H9 (cell line): Measurements from ENCODE around the gene AK4. TPM values are rescaled to one million over a fixed set of nuclear protein-coding genes. Genes with fewer than 3 reads are reported as not detected.
A peak's percentile ranks its signal among the peaks of the same experiment; 100 is the strongest.

ENCODE experiments used
- DNase-seq: peaks from one replicate; pipeline ENCODE4 v3.0.0-alpha.2; 2017
- H2AFZ ChIP-seq: one replicate; pipeline ENCODE4 v1.6.1; 2013; ENCODE audit warnings: mild to moderate bottlenecking, low read length, control low read depth, moderate library complexity
- H2AK5ac ChIP-seq: 2 replicates; pipeline ENCODE4 v1.6.1; 2013; ENCODE audit warnings: low read length, control low read depth, mixed read lengths; ENCODE audit not compliant: insufficient read length
- H2BK120ac ChIP-seq: one replicate; pipeline ENCODE4 v1.6.1; 2013; ENCODE audit warnings: low read depth, mild to moderate bottlenecking, low read length, control low read depth, inconsistent platforms; ENCODE audit not compliant: poor library complexity, severe bottlenecking
- H2BK12ac ChIP-seq: 2 replicates; pipeline ENCODE4 v1.6.1; 2013; ENCODE audit warnings: low read length, control low read depth, mixed read lengths, low read depth; ENCODE audit not compliant: insufficient read length
- H2BK15ac ChIP-seq: 2 replicates; pipeline ENCODE4 v1.6.1; 2013; ENCODE audit warnings: low read depth, low read length, control low read depth
- H2BK20ac ChIP-seq: one replicate; pipeline ENCODE4 v1.6.1; 2013; ENCODE audit warnings: low read depth, mild to moderate bottlenecking, low read length, control low read depth, inconsistent platforms; ENCODE audit not compliant: poor library complexity, severe bottlenecking
- H2BK5ac ChIP-seq: 2 replicates; pipeline ENCODE4 v1.6.1; 2013; ENCODE audit warnings: low read length, control low read depth, mixed read lengths; ENCODE audit not compliant: insufficient read length
- H3K14ac ChIP-seq: 2 replicates; pipeline ENCODE4 v1.6.1; 2013; ENCODE audit warnings: low read length, control low read depth; ENCODE audit not compliant: insufficient read depth
- H3K18ac ChIP-seq: 2 replicates; pipeline ENCODE4 v1.6.1; 2013; ENCODE audit warnings: low read depth, mild to moderate bottlenecking, mixed read lengths, low read length, control low read depth; ENCODE audit not compliant: insufficient read length
- H3K23ac ChIP-seq: 2 replicates; pipeline ENCODE4 v1.6.1; 2013; ENCODE audit warnings: low read length, control low read depth, mixed read lengths, low read depth; ENCODE audit not compliant: insufficient read length
- H3K23me2 ChIP-seq: 2 replicates; pipeline ENCODE4 v1.6.1; 2013; ENCODE audit warnings: low read depth, mild to moderate bottlenecking, mixed read lengths, low read length, control low read depth; ENCODE audit not compliant: insufficient read length, poor library complexity, severe bottlenecking
- H3K27ac ChIP-seq: 2 replicates; pipeline ENCODE4 v1.5.1; 2013; ENCODE audit warnings: low read length, control low read depth, mixed read lengths, low read depth; ENCODE audit not compliant: insufficient read length
- H3K27me3 ChIP-seq: 2 replicates; pipeline ENCODE4 v1.6.1; 2013; ENCODE audit warnings: low read length, control low read depth, inconsistent platforms; ENCODE audit not compliant: insufficient read depth
- H3K4ac ChIP-seq: 2 replicates; pipeline ENCODE4 v1.6.1; 2013; ENCODE audit warnings: low read depth, mild to moderate bottlenecking, control low read depth, inconsistent platforms, low read length, moderate library complexity
- H3K4me1 ChIP-seq: 2 replicates; pipeline ENCODE4 v1.6.1; 2013; ENCODE audit warnings: low read length, control low read depth, inconsistent platforms; ENCODE audit not compliant: insufficient read depth
- H3K4me2 ChIP-seq: 2 replicates; pipeline ENCODE4 v1.6.1; 2013; ENCODE audit warnings: low read length, control low read depth, mixed read lengths; ENCODE audit not compliant: insufficient read length, insufficient read depth
- H3K56ac ChIP-seq: 2 replicates; pipeline ENCODE4 v1.6.1; 2013; ENCODE audit warnings: low read depth, mild to moderate bottlenecking, mixed read lengths, low read length, control low read depth; ENCODE audit not compliant: insufficient read length
- H3K79me1 ChIP-seq: 2 replicates; pipeline ENCODE4 v1.6.1; 2013; ENCODE audit warnings: low read depth, mild to moderate bottlenecking, moderate library complexity, low read length, control low read depth, inconsistent platforms; ENCODE audit not compliant: insufficient read depth, poor library complexity, severe bottlenecking
- H3K79me2 ChIP-seq: 2 replicates; pipeline ENCODE4 v1.6.1; 2013; ENCODE audit warnings: low read length, control low read depth, inconsistent platforms; ENCODE audit not compliant: insufficient read depth
- H3K9ac ChIP-seq: 2 replicates; pipeline ENCODE4 v1.6.1; 2013; ENCODE audit warnings: low read length, control low read depth, mixed read lengths; ENCODE audit not compliant: insufficient read length; ENCODE audit errors: extremely low read depth
- H3K9me3 ChIP-seq: one replicate; pipeline ENCODE4 v1.6.1; 2013; ENCODE audit warnings: low read depth, low read length, inconsistent platforms; ENCODE audit not compliant: control insufficient read depth
- H3T11ph ChIP-seq: one replicate; pipeline ENCODE4 v1.6.1; 2013; ENCODE audit warnings: mild to moderate bottlenecking, low read length, control low read depth, inconsistent platforms
- H4K20me1 ChIP-seq: one replicate; pipeline ENCODE4 v1.6.1; 2013; ENCODE audit not compliant: control insufficient read depth, insufficient read length, insufficient read depth
- H4K5ac ChIP-seq: 2 replicates; pipeline ENCODE4 v1.6.1; 2013; ENCODE audit warnings: low read depth, mild to moderate bottlenecking, mixed read lengths, low read length, control low read depth; ENCODE audit not compliant: insufficient read length
- H4K8ac ChIP-seq: replicated peaks from 2 replicates; pipeline ENCODE4 v1.6.1; 2013; ENCODE audit warnings: low read length, control low read depth, mixed read lengths, low read depth; ENCODE audit not compliant: insufficient read length
- H4K91ac ChIP-seq: 2 replicates; pipeline ENCODE4 v1.6.1; 2013; ENCODE audit warnings: low read depth, mild to moderate bottlenecking, moderate library complexity, mixed read lengths, low read length, control low read depth; ENCODE audit not compliant: insufficient read length
- H3K27ac Mint-ChIP-seq, 3 experiments: 2 replicates in 2 of 3; 3 replicates in 1 of 3; pipeline ENCODE4 v1.8.0; 2020 to 2021; ENCODE audit warnings: mixed read lengths in 3 of 3, mild to moderate bottlenecking in 1 of 3, moderate library complexity in 1 of 3
- H3K27me3 Mint-ChIP-seq: 2 replicates; pipeline ENCODE4 v1.8.0; 2021; ENCODE audit warnings: low read depth, mild to moderate bottlenecking, moderate library complexity, mixed read lengths
- H3K36me3 Mint-ChIP-seq, 3 experiments: 2 replicates in 2 of 3; 3 replicates in 1 of 3; pipeline ENCODE4 v1.8.0; 2020 to 2021; ENCODE audit warnings: low read depth in 3 of 3, mixed read lengths in 3 of 3; ENCODE audit not compliant: insufficient read depth in 1 of 3
- H3K4me1 Mint-ChIP-seq, 2 experiments: 2 replicates each; pipeline ENCODE4 v1.8.0; 2020; ENCODE audit warnings: mixed read lengths in 2 of 2
- H3K4me3 Mint-ChIP-seq, 2 experiments: 2 replicates in 1 of 2; 3 replicates in 1 of 2; pipeline ENCODE4 v1.8.0; 2020 to 2021; ENCODE audit warnings: mild to moderate bottlenecking in 2 of 2, mixed read lengths in 2 of 2, moderate library complexity in 1 of 2
- H3K9me3 Mint-ChIP-seq, 2 experiments: 2 replicates in 1 of 2; 3 replicates in 1 of 2; pipeline ENCODE4 v1.8.0; 2020; ENCODE audit warnings: mild to moderate bottlenecking in 2 of 2, mixed read lengths in 2 of 2, moderate library complexity in 1 of 2
- WGBS: extraction: QIAGEN DNeasy Blood & Tissue Kit; methylation state at CpG from one replicate; pipeline ENCODE4 v1.1.7; 2013; ENCODE audit warnings: missing lambda C conversion rate, low lambda C conversion rate, mixed read lengths; ENCODE audit not compliant: insufficient read length; ENCODE audit errors: extremely low coverage; 5-methylcytosine and 5-hydroxymethylcytosine counted together
- total RNA-seq: library from RNA; stranded (reverse); gene quantifications from 2 replicates; pipeline ENCODE4 v1.2.1, GENCODE V29; 2021
- TF ChIP-seq, protein P1 (sequence below): fragments of 200-600 bp; sonication (generic); conservative IDR thresholded peaks from 3 replicates; pipeline ENCODE4 v1.8.0; 2021; ENCODE audit warnings: antibody characterized with exemption, mild to moderate bottlenecking

Gene AK4
- total RNA-seq, 1 experiment from 2014 or later = 45.6 TPM

DNA sequence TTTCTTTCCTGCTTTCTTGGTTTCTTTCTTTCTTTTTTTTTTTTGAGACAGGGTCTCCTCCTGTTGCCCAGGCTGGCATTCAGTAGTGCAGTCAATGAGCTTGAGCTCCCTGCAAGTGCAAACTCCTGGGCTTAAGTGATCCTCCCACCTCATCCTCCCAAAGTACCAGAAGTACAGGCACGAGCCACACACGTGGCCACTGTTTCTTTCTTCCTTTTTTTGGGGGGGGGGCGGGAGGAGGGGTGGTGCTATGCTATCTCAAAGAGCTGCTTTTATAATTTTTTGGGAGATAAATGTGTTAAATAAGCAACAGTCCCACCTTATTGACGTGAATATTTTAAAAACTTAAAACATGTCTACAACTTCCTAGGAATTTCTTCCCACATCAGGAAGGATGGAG lies 42.2 kb downstream of the AK4 start:
- no peak overlapping the region for H3T11ph ChIP-seq
- no peak overlapping the region for H4K91ac ChIP-seq
- no peaks in the 10 kb centered on the region for H3K27me3 Mint-ChIP-seq
- no peak overlapping the region for H3K56ac ChIP-seq
- no peak overlapping the region for H3K18ac ChIP-seq
- peaks cover 17 to 33% (median 21%) of the 10 kb centered on the region in 3 experiments; a peak in 6 of 7 replicates for H3K36me3 Mint-ChIP-seq
- no peak overlapping the region for H2BK120ac ChIP-seq
- no peak overlapping the region for H2BK15ac ChIP-seq
- H2BK12ac ChIP-seq = no peak overlapping the region
- H2BK5ac ChIP-seq = no peak overlapping the region
- no peaks in the 10 kb centered on the region for H3K27me3 ChIP-seq
- no peaks in the 10 kb centered on the region for H4K20me1 ChIP-seq
- no CpG with 5 or more reads among the region's 4 CpGs for WGBS
- no peak overlapping the region for H3K14ac ChIP-seq
- no peak overlapping the region for H4K8ac ChIP-seq
- DNase-seq = no peak
- H3K23ac ChIP-seq = no peak overlapping the region
- peaks cover 13% of the 10 kb centered on the region; the same call in 1 of the 2 replicates for H3K79me2 ChIP-seq
- no peak overlapping the region for H3K4me3 Mint-ChIP-seq
- no peaks in the 10 kb centered on the region for H3K23me2 ChIP-seq
- H2AFZ ChIP-seq = no peak overlapping the region
- peak overlapping the region in 1 of 3 experiments; percentile 70; a peak in 1 of 7 replicates for H3K27ac Mint-ChIP-seq
- H3K9ac ChIP-seq = no peak overlapping the region
- H3K4ac ChIP-seq = no peak overlapping the region
- no peak overlapping the region for H3K27ac ChIP-seq
- no peak overlapping the region for H2AK5ac ChIP-seq
- no peak overlapping the region for H2BK20ac ChIP-seq
- H3K9me3 ChIP-seq = no peaks in the 10 kb centered on the region
- TF ChIP-seq, protein P1, sequence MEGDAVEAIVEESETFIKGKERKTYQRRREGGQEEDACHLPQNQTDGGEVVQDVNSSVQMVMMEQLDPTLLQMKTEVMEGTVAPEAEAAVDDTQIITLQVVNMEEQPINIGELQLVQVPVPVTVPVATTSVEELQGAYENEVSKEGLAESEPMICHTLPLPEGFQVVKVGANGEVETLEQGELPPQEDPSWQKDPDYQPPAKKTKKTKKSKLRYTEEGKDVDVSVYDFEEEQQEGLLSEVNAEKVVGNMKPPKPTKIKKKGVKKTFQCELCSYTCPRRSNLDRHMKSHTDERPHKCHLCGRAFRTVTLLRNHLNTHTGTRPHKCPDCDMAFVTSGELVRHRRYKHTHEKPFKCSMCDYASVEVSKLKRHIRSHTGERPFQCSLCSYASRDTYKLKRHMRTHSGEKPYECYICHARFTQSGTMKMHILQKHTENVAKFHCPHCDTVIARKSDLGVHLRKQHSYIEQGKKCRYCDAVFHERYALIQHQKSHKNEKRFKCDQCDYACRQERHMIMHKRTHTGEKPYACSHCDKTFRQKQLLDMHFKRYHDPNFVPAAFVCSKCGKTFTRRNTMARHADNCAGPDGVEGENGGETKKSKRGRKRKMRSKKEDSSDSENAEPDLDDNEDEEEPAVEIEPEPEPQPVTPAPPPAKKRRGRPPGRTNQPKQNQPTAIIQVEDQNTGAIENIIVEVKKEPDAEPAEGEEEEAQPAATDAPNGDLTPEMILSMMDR = no peak
- no peak overlapping the region for H3K4me2 ChIP-seq
- peaks cover 0 to 2% of the 10 kb centered on the region in 2 experiments; a peak in 1 of 4 replicates for H3K4me1 Mint-ChIP-seq
- H3K79me1 ChIP-seq = no peaks in the 10 kb centered on the region
- H4K5ac ChIP-seq = no peak overlapping the region
- no peaks in the 10 kb centered on the region for H3K9me3 Mint-ChIP-seq
- H3K4me1 ChIP-seq = peaks cover 2% of the 10 kb centered on the region; the same call in 1 of the 2 replicates
